Measurements from ENCODE around the gene SMAP2.

DNA sequence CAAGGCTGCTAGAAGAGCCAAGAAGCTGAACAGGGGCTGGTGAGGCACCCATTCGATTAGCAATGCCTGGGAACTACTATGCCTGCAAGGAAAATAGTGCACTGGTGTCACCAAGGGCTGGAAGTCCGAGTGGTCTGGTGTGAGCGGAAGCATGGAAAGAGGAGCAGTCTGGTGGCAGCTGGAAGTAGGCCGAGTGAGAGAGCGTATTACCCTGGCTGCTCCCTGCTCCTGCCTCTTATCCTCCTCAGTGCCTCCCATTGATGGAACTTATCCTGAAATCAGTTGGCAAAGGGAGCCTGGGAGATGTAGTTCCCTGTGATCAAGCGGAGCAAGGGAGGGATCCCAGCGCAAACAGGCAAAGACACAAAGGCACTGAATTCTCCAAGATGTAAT, 9.6 kb downstream of the SMAP2 start:
- TF ChIP-seq, protein P1, sequence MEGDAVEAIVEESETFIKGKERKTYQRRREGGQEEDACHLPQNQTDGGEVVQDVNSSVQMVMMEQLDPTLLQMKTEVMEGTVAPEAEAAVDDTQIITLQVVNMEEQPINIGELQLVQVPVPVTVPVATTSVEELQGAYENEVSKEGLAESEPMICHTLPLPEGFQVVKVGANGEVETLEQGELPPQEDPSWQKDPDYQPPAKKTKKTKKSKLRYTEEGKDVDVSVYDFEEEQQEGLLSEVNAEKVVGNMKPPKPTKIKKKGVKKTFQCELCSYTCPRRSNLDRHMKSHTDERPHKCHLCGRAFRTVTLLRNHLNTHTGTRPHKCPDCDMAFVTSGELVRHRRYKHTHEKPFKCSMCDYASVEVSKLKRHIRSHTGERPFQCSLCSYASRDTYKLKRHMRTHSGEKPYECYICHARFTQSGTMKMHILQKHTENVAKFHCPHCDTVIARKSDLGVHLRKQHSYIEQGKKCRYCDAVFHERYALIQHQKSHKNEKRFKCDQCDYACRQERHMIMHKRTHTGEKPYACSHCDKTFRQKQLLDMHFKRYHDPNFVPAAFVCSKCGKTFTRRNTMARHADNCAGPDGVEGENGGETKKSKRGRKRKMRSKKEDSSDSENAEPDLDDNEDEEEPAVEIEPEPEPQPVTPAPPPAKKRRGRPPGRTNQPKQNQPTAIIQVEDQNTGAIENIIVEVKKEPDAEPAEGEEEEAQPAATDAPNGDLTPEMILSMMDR (conservative IDR thresholded peaks at IDR 0.05; ENCODE audit: low read depth, low read length): no peak
- TF ChIP-seq ELK1 (IDR thresholded peaks at IDR 0.05; ENCODE audit: borderline replicate concordance, low read depth, low read length): no peak
- no peak for TF ChIP-seq MXI1 (IDR thresholded peaks at IDR 0.05; ENCODE audit: borderline replicate concordance, low read depth, low read length)
- TF ChIP-seq MAZ (IDR thresholded peaks at IDR 0.05; ENCODE audit: borderline replicate concordance, low read depth, low read length): no peak
- TF ChIP-seq FOS (IDR thresholded peaks at IDR 0.05; ENCODE audit: low read depth, low read length): no peak
- TF ChIP-seq POLR2A (IDR thresholded peaks at IDR 0.05; ENCODE audit: low read depth, low read length): no peak
- TF ChIP-seq RAD21 (IDR thresholded peaks at IDR 0.05; ENCODE audit: low read length): no peak
- TF ChIP-seq MAFK (IDR thresholded peaks at IDR 0.05; ENCODE audit: low read depth, low read length): no peak
- no peak for TF ChIP-seq SMC3 (IDR thresholded peaks at IDR 0.05; ENCODE audit: low read depth, low read length)

Data from IMR-90 (cell line).